Colon (tissue), 2 donors: ENCODE data around the gene DHDH.

Experiments
- FAIRE-seq: peaks from 2 replicates; lab custom pipeline; 2012; peaks lifted over from hg19 to GRCh38; lab: Jason Lieb, UNC
- donor health status: control.
- donor health status: control.

The DHDH gene

DNA sequence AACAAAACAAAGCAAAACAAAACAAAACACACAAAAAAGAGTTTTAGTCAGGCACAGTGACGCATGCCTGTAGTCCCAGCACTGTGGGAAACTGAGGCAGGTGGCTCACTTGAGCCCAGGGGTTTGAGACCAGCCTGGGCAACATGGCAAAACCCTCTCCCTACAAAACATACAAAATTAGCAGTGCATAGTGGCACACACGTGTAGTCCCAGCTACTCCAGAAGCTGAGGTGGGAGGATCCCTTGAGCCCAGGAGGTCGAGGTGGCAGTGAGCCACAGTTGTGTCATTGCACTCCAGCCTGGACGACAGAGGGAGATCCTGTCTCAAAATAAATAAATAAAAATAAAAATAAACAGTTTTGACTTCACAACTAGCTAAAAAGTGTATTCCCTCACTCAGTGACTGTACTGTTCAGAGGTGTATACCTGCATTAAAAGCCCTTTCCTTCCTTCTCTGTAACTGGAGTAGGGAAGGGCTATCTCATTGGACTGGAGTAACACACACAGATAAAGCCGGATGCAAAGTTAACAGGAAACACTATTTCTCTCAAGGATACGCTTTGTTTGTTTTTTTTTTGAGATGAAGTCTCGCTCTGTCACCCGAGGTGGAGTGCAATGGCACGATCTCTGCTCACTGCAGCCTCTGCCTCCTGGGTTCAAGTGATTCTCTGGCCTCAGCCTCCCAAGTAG, 17.5 kb downstream of the DHDH start:
- FAIRE-seq, result no peak

DNA sequence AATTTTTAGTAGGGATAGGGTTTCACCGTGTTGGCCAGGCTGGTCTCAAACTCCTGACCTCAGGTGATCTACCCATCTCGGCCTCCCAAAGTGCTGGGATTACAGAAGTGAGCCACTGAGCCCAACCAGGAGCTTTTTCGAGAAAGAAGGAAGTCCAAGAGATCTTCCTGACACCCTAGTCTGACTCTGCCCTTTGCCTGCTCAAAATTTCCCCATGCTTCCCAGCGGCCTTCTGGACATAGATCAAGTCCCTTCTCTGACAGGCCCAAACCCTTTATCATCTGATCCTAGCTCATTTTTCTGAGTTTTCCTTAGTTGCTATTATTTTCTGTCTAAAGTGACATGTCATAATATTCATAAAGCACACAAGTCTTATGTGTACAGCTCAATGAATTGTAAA, 19.6 kb downstream of the DHDH start:
- no peak for FAIRE-seq

DNA sequence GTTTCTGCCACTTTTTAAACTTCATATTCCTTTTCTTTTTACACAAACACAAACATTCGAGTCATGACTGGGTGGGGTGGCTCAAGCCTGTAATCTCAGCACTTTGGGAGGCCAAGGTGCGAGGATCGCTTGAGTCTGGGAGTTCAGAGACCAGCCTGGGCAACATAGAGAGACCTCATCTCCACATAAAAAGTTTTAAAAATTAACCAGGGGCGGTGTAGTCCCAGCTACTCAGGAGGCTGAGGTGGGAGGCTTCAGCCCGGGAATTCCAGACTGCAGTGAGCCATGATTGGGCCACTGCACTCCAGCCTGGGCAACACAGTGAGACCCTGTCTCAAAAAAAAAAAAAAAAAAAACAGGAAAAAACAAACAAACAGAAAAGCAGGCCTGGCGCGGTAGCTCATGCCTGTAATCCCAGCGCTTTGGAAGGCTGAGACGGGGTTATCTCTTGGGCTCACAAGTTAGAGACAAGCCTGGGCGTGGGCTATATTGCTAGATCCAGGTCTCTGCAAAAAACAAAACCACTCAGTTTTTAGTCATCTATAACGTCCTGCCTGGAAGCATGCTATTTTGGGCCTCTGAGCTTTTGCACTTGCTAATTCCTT, 20.6 kb downstream of the DHDH start:
- FAIRE-seq, result no peak

DNA sequence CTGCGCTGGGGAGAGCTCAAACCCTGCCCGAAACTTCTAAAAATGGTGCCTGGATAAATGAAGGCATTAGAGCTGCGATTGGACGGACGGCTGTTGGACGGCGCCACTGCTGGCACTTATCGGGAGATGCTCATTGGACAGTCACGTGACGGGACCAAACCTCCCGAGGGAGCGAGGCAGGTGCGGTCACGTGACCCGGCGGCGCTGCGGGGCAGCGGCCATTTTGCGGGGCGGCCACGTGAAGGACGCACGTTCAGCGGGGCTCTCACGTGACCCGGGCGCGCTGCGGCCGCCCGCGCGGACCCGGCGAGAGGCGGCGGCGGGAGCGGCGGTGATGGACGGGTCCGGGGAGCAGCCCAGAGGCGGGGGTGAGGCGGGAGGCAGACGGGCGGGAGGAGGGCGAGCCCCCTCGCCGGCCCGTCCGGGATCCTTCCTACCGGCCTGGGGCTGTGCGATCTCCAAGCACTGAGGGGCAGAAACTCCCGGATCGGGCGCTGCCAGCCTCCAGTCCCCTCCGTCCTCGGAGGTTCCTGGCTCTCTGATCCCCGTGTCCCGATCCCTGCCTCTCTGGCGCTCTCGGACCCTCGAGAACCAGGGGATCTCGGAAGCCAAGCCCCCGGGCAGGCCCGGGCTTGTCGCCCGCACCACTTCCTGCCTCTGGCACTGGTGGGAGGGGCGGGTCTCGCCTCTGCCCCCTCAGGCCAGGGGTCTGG, 21.3 kb downstream of the DHDH start, which contains the start of gene BAX:
TSS of gene BAX (plus strand) at position 281 of the 713 bp plus-strand sequence. CDS start at position 335, 54 bp downstream.
- FAIRE-seq, result no peak

DNA sequence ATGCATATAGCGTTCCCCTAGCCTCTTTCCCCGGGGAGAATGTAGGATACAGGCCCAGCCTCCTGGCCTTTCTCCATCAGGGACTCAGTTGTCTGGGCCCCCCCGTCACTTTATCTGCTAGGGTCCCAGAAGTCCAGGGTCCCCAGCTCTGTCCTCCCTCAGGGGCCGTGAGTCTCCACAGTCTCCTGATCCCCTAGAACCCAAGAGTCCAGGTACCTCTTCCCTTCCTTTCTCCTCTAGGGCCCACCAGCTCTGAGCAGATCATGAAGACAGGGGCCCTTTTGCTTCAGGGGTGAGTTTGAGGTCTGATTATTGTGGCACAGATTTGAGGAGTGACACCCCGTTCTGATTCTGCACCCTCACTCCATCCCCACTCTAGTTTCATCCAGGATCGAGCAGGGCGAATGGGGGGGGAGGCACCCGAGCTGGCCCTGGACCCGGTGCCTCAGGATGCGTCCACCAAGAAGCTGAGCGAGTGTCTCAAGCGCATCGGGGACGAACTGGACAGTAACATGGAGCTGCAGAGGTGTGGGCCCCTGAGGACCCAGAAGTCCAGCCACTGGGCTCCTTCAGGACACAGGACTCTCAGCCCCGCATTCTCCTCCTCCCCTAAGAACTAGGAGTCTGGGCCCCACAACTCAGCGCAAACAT, 21.9 kb downstream of the DHDH start:
- no peak for FAIRE-seq

DNA sequence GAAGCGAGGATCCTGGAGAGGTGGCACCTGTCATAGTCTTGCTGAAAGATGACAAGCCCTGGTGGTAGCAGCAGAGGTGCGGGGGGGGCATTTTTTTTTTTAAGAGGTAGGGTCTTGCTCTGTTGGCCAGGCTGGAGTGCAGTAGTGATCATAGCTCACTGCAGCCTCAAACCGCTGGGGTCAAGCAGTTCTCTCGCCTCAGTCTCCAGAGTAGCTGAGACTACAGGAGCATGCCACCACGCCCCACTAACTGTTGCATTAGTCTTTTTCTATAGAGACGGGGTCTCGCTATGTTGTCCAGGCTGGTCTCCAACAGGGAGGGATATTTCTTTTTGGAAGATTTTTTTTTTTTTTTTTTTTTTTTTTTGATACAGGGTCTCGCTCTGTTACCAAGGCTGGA, 24.5 kb downstream of the DHDH start:
- FAIRE-seq, result no peak

DNA sequence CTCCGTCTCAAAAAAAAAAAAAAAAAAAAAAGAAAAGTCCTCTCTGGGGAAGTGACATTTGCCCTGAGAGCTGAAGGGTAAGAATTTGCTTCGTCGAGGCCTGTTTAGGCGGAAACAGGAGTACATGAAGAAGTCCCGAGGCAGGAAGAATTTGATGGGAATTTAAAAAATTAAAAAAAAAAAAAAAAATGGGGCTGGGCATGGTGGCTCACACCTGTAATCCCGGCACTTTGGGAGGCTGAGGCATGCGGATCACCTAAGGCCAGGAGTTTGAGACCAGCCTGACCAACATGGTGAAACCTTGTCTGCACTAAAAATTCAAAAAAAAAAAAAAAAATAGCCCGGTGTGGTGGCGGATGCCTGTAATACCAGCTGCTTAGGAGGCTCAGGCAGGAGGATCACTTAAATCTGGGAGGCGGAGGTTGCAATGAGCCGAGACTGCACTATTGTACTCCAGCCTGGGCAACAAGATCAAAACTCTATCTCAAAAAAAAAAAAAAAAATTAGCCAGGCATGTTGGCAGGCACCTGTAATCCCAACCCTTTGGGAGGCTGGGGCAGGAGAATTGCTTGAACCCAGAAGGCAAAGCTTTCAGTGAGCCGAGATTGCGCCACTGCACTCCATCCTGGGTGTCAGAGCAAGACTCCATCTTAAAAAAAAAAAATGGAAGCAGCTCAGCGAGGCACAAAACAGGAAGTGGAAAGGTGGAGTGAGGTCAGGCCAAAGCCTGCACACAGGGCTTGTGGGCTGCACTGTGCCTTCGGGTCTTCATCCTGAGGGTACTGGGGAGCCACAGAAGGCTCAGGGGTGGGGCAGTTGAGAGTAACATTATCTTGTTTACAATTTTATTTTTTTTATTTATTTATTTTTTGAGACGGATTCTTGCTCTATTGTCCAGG, 26.1 kb downstream of the DHDH start:
- no peak for FAIRE-seq

DNA sequence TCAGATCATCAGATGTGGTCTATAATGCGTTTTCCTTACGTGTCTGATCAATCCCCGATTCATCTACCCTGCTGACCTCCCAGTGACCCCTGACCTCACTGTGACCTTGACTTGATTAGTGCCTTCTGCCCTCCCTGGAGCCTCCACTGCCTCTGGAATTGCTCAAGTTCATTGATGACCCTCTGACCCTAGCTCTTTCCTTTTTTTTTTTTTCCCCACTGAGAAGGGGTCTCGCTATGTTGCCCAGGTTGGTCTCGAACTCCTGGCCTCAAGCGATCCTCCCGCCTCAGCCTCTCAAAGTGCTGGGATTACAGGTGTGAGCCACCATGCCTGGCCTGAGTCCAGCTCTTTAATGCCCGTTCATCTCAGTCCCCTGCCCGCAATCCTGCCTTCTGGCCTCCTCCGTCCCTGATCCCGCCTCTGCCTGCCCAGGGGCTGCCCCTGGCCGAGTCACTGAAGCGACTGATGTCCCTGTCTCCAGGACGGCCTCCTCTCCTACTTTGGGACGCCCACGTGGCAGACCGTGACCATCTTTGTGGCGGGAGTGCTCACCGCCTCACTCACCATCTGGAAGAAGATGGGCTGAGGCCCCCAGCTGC, 27.7 kb downstream of the DHDH start:
- FAIRE-seq, result no peak

DNA sequence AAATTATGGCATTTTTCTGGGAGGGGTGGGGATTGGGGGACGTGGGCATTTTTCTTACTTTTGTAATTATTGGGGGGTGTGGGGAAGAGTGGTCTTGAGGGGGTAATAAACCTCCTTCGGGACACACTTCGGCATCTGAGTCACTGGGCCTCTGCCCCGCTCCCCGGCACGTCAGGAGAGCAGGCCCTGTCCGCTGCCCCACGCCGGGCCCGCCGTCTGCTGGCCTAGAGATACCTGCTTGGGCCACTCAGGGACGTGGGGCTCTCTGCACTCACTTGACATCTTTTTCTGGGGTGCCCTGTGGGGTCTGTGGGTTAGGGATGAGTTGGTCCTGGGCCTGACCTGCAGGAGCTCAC, 28.2 kb downstream of the DHDH start:
- FAIRE-seq, result no peak

DNA sequence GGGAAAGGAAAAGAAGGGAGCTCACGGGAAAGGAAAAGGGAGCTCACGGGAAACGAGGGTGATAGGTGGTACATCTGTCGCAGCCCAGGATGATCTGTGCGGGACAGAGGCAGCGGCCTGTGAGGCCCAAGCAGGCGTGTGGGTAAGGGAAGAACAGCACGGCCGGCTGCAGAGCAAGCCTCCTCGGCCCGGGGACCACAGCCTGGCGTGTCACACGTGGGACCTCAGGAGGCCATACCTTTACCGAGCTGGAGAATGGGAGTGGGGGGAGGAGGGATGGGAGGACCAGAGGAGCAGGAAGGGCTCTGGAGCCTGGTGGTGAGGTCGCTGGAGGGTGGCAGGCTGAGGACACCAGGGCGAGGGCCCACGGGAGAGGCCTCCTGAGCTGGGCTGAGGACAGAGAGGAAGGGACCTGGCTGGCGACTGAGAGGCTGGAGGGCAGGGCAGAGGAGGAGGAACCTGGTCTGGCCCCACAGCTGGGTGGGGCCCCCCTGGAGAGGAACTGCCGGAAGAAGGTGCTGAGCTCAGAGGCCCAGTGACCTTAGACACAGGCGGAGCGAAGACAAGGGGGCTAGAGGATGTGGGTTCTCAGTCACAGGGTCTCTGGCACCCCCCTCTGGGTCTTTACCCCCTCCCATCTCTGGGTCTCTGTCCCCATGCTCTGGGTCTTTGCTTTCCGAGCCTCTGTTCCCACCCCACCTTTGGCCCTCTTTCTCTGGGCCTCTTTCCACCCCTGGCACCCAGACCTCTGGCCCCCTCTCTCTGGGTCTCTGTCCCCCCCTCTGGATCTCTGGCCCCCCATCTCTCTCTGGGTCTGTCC, 28.7 kb downstream of the DHDH start:
- no peak for FAIRE-seq

DNA sequence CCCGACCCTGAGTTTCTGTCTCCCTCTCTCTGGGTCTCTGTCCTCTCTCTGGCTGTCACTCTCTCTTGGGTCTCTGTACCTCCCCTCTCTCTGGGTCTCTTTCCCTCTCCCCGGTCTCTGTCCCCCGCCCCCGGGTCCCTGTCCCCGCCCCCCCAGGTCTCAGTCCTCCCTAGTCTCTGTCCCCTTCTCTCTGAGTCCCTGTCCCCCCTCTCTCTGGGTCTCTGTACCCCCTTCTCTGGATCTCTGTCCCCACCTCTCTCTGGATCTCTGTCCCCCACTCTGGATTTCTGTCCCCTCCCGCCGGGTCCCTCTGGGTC, 29.3 kb downstream of the DHDH start:
- FAIRE-seq, result no peak

DNA sequence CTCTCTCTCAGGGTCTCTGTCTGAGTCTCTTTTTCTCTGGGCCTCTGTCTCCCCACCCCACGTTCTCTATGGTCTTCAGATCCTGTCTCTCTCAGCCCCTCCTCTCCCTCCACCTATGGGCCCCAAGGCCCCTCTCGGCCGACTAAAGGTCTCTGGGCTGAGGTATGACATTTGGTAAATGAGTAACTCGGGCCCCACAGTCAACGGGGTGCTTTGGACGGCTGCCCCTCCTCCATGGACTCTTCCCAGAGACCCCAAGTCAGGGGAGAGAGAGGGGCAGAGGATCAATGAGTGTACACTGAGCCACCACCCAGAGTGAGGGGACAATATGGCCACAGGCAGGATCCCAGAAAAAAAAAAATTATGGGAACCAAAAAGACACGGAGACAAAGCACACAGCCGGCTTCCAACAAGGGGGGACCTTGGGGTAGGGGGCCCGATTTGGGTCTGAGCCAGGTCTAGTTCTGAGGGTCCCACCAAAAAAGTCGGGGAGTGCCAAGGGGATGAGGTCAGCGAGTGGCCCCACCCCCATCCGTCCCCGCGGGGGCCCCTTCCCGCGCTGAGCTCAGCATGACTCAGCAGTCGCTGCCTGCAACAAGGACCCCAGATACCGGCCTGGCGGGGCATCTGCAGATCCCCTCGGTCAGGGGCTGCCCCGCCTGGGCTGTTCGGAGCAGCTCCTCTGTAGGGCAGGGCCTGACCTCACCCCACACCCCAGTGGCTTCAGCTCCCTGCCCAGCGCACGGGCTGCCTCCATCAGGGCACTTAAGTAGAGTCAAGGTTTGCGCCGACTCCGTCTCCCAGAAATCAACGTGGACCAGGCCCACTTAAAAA, 30.1 kb downstream of the DHDH start:
- no peak for FAIRE-seq

DNA sequence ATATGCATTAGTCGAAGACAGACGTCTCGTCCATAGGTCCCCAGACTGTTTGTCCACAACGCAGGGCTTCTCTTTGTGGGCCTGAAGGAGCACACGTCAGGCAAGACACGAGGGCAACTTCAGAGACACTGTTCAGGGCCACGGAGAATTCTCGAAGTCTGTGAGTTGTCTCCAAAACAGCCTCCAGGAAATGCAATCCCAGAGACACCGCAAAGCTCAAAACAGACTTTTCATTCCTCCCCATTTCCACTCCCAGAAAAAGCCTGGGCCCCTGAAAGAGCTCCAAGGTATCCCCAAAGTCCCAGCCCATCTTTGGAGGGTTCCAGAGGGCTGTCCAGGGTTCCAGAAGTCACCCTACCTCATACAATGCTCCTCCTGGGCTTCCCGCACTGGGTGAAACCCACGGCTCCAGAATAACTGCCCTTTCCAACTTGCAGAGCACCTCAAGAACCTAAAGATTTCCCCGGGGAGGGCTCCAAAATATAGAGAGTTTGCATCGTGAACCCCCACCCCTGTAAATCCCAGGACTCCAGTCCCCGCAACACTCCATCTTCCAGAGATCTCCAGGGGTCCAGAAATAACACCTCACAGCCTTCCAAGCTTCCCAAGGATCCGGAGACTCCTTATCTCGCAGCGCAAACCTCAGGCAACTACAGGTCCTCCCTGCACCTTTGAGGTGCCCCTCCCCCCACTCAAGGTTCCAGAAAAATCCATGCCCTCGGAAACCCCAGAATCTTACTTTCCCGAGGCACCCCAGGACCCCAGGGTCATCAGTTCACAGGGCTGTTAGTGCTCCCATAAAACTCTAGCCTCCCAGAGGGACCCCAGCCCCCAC, 30.9 kb downstream of the DHDH start:
- no peak for FAIRE-seq

DNA sequence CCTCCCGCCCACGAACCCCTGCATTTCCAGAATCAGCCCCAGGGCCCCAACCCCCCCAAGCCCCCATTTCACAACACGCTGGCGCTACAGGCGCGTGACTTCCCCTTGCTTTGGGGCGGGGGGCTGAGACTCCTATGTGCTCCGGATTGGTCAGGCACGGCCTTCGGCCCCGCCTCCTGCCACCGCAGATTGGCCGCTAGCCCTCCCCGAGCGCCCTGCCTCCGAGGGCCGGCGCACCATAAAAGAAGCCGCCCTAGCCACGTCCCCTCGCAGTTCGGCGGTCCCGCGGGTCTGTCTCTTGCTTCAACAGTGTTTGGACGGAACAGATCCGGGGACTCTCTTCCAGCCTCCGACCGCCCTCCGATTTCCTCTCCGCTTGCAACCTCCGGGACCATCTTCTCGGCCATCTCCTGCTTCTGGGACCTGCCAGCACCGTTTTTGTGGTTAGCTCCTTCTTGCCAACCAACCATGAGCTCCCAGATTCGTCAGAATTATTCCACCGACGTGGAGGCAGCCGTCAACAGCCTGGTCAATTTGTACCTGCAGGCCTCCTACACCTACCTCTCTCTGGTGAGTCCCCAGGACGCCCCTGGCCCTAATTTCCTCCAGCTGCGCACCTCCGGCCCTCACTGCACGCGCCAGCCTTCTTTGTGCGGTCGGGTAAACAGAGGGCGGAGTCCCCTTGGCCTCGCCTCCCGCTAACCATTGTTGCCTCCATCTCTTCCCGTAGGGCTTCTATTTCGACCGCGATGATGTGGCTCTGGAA, 31.7 kb downstream of the DHDH start, which contains the start of gene FTL:
TSS of gene FTL (plus strand) at position 270 of the 766 bp plus-strand sequence. CDS start at position 469, 199 bp downstream.
- FAIRE-seq, result no peak

DNA sequence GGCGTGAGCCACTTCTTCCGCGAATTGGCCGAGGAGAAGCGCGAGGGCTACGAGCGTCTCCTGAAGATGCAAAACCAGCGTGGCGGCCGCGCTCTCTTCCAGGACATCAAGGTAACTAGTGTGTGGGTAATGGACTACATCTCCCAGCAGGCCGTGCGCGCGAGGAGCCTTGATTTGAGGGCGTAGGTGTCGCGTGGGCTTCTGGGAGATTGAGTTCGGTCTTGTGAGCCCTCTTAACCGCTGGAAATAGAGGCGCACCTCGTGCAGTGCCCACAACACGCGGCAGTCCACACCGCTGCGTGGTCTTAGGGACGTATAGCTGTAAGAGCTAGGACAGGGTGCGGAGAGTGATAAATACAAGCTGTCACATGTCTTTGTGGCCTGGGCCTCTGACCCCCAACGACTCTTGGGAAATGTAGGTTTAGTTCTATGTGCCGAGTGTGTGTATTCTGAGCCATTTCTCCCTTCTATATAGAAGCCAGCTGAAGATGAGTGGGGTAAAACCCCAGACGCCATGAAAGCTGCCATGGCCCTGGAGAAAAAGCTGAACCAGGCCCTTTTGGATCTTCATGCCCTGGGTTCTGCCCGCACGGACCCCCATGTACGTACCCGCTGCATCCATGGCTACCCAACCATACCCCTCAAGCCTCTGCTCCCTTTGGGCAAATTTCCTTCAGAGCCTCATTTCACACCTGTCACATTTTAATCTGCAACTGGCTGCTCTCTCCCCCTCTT, 32.5 kb downstream of the DHDH start:
- no peak for FAIRE-seq

DNA sequence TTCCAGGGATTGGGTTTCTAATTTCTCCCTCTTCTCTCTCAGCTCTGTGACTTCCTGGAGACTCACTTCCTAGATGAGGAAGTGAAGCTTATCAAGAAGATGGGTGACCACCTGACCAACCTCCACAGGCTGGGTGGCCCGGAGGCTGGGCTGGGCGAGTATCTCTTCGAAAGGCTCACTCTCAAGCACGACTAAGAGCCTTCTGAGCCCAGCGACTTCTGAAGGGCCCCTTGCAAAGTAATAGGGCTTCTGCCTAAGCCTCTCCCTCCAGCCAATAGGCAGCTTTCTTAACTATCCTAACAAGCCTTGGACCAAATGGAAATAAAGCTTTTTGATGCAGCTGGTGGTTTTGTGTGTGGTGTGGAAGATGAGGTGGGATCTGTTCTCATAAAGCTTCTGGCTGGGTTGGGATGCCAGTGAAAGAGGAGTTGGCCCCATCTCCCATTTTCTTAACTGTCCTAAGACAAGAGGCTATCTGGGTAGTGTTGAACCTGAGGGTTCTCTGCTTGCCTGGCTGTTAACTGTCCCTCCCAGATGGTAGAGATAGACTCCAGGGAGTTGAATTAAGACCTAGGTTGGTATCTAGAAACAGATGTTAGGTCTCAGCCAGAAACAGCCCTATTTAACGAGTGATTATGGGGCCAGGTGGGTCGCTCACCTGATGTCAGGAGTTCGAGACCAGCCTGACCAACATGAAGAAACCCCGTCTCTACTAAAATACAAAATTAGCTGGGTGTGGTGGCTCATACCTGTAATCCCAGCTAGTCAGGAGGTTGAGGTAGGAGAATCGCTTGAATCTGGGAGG, 33.2 kb downstream of the DHDH start:
- no peak for FAIRE-seq
